Upper lobe of left lung (tissue), 6 donors: Measurements from ENCODE around the gene MBP. TPM values are rescaled to one million over a fixed set of nuclear protein-coding genes. Genes with fewer than 3 reads are reported as not detected.
A peak's percentile ranks its signal among the peaks of the same experiment; 100 is the strongest.

Source experiments
- ATAC-seq, 2 donors: fragments of 200-7000 bp; cut with Tn5 transposase; one replicate each; pipeline ENCODE4 v1.9.1; 2022; ENCODE audit warnings: mild to moderate bottlenecking in 2 of 2, moderate library complexity in 2 of 2; ENCODE audit not compliant: low FRiP score in 2 of 2
- DNase-seq, 2 donors: peaks; one replicate each; pipeline ENCODE4 v3.0.0-alpha.2; 2019 to 2020
- H3K27ac ChIP-seq, 4 donors: fragments of 200-600 bp; sonication (generic); one replicate each; pipeline ENCODE4 v1.5.1; 2016 to 2019
- H3K27me3 ChIP-seq, 4 donors: fragments of 200-600 bp; sonication (generic); one replicate each; pipeline ENCODE4 v1.5.1; 2017 to 2019
- H3K36me3 ChIP-seq, 4 donors: fragments of 200-600 bp; sonication (generic); one replicate each; pipeline ENCODE4 v1.5.1; 2016 to 2019
- H3K4me1 ChIP-seq, 4 donors: fragments of 200-600 bp; sonication (generic); one replicate each; pipeline ENCODE4 v1.5.1; 2018 to 2019
- H3K4me3 ChIP-seq, 4 donors: fragments of 200-600 bp; sonication (generic); one replicate each; pipeline ENCODE4 v1.5.1; 2017 to 2019; ENCODE audit warnings: mild to moderate bottlenecking in 2 of 4, moderate library complexity in 1 of 4
- H3K9me3 ChIP-seq, 4 donors: fragments of 200-600 bp; sonication (generic); one replicate each; pipeline ENCODE4 v1.5.1; 2018 to 2019
- EP300 ChIP-seq, 4 donors: sonication (generic); formaldehyde crosslinking; IDR thresholded peaks; one replicate each; pipeline ENCODE4 v1.5.1; 2017; ENCODE audit warnings: antibody characterized with exemption in 4 of 4, control low read depth in 2 of 4
- POLR2A ChIP-seq, 4 donors: fragments of 450-650 bp; IDR thresholded peaks; one replicate each; pipeline ENCODE4 v1.5.1; 2016 to 2017; ENCODE audit warnings: antibody characterized with exemption in 4 of 4, mild to moderate bottlenecking in 2 of 4
- POLR2AphosphoS5 ChIP-seq, 2 donors: sonication (generic); formaldehyde crosslinking; IDR thresholded peaks; one replicate each; pipeline ENCODE4 v1.5.1; 2017; ENCODE audit warnings: antibody characterized with exemption in 2 of 2
- WGBS, 2 donors: methylation state at CpG; one replicate each; pipeline ENCODE4 v1.1.5; 2017 to 2018; 5-methylcytosine and 5-hydroxymethylcytosine counted together
- total RNA-seq, 6 donors: library from RNA; depleted of rRNA in 4 of 6; stranded (reverse); fragments of >200 nt in 4 of 6; gene quantifications; one replicate each; pipeline versions ENCODE4 v1.1.0 to v1.2.1, GENCODE V29; 2016 to 2021
- TF ChIP-seq, protein P1 (sequence below), 6 experiments: fragments of 450-650 bp in 4 of 6; fragments of 200-600 bp in 2 of 6; sonication (generic) in 2 of 6; IDR thresholded peaks; one replicate each; pipeline ENCODE4 v1.5.1; 2016 to 2019; ENCODE audit warnings: antibody characterized with exemption in 6 of 6
- donor health status: DM: no; HTN: no; CAD: no; lungs with moderate emphysema.
- donor health status: DM: no; HTN: yes; CAD: no; lungs with severe emphysema.

Gene MBP
- total RNA-seq, 6 donors from 2014 or later: 55.5 to 87.6 (median 68.8) TPM

DNA sequence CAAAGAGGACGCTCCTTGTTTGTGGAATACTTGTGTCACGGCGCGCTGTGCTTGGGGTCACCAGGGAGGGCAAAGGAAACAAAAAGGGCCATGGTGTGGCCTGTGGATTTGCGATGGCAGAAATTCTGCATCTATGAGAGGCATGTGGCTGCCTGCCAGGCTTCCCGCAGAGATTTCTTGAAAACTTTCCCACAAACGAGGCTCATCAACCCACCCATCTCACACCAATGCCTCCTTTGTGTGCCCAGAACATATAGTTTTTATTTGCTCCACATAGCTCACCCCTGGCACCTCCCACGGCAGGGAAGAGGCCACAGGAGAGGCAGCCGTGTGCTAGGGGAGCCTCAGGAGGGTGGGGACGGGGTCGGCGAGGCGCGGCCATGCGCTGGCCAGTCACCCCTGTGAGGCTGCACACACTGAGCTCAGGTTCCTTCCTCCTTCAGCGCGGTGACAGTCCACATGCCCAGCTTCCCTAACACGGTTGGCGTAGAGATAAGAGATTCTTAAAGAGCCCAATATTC lies 100.3 kb downstream of the MBP start:
- H3K4me1 ChIP-seq: peaks cover 0 to 9% (median 2%) of the 10 kb centered on the region in 4 donors
- no peak for TF ChIP-seq POLR2A (IDR thresholded peaks at IDR 0.05)
- TF ChIP-seq, protein P1, sequence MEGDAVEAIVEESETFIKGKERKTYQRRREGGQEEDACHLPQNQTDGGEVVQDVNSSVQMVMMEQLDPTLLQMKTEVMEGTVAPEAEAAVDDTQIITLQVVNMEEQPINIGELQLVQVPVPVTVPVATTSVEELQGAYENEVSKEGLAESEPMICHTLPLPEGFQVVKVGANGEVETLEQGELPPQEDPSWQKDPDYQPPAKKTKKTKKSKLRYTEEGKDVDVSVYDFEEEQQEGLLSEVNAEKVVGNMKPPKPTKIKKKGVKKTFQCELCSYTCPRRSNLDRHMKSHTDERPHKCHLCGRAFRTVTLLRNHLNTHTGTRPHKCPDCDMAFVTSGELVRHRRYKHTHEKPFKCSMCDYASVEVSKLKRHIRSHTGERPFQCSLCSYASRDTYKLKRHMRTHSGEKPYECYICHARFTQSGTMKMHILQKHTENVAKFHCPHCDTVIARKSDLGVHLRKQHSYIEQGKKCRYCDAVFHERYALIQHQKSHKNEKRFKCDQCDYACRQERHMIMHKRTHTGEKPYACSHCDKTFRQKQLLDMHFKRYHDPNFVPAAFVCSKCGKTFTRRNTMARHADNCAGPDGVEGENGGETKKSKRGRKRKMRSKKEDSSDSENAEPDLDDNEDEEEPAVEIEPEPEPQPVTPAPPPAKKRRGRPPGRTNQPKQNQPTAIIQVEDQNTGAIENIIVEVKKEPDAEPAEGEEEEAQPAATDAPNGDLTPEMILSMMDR (IDR thresholded peaks at IDR 0.05): no peak
- TF ChIP-seq EP300 (IDR thresholded peaks at IDR 0.05): no peak
- TF ChIP-seq POLR2AphosphoS5 (IDR thresholded peaks at IDR 0.05): no peak
- DNase-seq (peak in 1 of 2 donors; percentile 59), ATAC-seq (peak; percentile 46)
- no peak overlapping the region for H3K27ac ChIP-seq
- no peaks in the 10 kb centered on the region for H3K27me3 ChIP-seq
- H3K9me3 ChIP-seq: no peaks in the 10 kb centered on the region
- H3K4me3 ChIP-seq: no peak overlapping the region
- peaks cover 0 to 9% (median 3%) of the 10 kb centered on the region in 4 donors for H3K36me3 ChIP-seq
- 70 to 75% methylated on average over 12 to 19 of the region's 19 CpGs for WGBS, 2 donors

DNA sequence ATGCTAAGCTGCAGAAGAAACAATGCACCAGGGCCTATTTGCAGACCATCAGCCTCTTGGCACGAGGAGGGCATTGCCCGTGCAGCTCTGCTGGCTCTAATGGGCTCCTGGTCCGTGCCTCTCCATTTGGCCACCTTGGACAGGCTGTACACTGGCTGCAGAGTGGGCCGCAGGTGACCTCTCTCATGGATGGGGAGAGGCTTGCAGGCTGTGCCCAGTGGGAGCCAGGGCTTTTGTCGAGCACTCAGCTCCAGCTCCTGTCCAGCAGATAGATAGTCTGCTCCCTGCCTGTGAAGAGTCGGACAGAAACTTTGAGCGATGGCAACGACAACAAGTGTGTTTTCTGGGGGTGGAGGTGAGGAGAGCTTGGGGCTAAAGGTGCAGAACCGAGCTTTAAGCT lies 100.9 kb downstream of the MBP start:
- H3K36me3 ChIP-seq: peaks cover 0 to 9% (median 1%) of the 10 kb centered on the region in 4 donors
- DNase-seq: no peak
- TF ChIP-seq, protein P1 (IDR thresholded peaks at IDR 0.05): no peak
- TF ChIP-seq POLR2AphosphoS5 (IDR thresholded peaks at IDR 0.05): no peak
- no peak for TF ChIP-seq EP300 (IDR thresholded peaks at IDR 0.05)
- no peak for TF ChIP-seq POLR2A (IDR thresholded peaks at IDR 0.05)

DNA sequence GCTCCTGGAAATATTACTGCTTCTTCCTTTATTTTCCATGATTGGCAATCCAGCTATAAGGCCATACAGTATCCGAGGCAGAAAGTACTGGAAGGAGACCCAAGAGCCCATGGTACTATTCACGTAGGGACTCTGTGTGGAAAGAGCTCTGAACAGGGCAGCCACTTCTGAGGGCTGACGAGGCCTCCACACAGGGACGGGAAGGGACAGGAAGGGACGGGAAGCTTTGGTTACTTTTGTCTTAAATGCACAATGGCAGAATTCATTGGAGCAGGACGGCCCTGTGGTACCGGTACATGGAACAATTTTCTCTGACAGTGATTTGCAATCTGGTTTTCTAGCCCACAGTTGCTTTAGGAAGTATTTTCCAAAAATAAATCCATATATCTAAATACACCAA lies 102.4 kb downstream of the MBP start:
- no peaks in the 10 kb centered on the region for H3K9me3 ChIP-seq
- 95 to 98% methylated on average over 7 of the region's 7 CpGs for WGBS, 2 donors

More for the DNA sequence above, 100.9 kb downstream of the MBP start:
- Histone ChIP-seq H3K4me3 (no peak overlapping the region), H3K9me3 (no peaks in the 10 kb centered on the region), H3K4me1 (peaks cover 0 to 9% (median 2%) of the 10 kb centered on the region in 4 donors), H3K27ac (no peak overlapping the region), H3K27me3 (no peaks in the 10 kb centered on the region)
- ATAC-seq: peak in 1 of 2 donors; percentile 16
- 90 to 97% methylated on average over 5 to 9 of the region's 9 CpGs for WGBS, 2 donors

DNA sequence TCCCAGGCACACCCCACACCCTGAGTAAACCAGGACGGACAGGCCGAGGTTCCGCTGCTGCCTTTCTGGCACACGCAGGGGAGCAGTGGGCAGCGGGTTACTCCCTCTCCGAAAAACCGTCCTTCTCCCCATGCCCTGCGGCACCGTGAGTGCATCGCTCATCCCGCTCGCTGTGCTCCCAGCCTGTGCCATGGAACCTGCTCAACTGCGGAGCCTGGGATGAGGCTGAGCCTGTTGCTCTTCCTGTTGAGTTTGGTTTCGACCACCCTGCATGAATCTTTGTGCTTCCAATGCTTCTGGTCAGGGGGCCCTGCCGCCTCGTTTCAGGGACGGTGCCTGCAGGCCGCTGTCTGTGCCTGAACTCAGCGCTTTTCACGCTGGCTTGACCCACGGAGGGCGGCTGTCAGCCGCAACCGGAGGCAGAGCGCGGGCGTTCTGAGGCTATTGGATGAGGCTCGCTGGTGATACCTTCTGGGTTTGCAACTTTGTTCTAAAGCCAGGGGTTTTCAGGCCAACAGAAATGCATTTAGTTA lies 106.7 kb downstream of the MBP start:
- H3K4me1 ChIP-seq: no peaks in the 10 kb centered on the region
- no peak overlapping the region for H3K27ac ChIP-seq
- DNase-seq: peak in 1 of 2 donors; percentile 51
- H3K4me3 ChIP-seq: no peak overlapping the region
- ATAC-seq: no peak
- H3K27me3 ChIP-seq: no peaks in the 10 kb centered on the region
- TF ChIP-seq, protein P1 (IDR thresholded peaks at IDR 0.05): no peak
- TF ChIP-seq POLR2AphosphoS5 (IDR thresholded peaks at IDR 0.05) (no peak), EP300 (IDR thresholded peaks at IDR 0.05) (no peak)
- peaks cover 0 to 17% (median 8%) of the 10 kb centered on the region in 4 donors for H3K36me3 ChIP-seq
- no peaks in the 10 kb centered on the region for H3K9me3 ChIP-seq
- WGBS, 2 donors: 98% methylated on average over 28 of the region's 28 CpGs

More for the DNA sequence above, 102.4 kb downstream of the MBP start:
- no peak overlapping the region for H3K27ac ChIP-seq
- DNase-seq (no peak), ATAC-seq (no peak)
- TF ChIP-seq POLR2AphosphoS5 (IDR thresholded peaks at IDR 0.05) (no peak), EP300 (IDR thresholded peaks at IDR 0.05) (no peak), POLR2A (IDR thresholded peaks at IDR 0.05) (no peak)
- TF ChIP-seq, protein P1 (IDR thresholded peaks at IDR 0.05): no peak
- H3K36me3 ChIP-seq: peaks cover 0 to 11% (median 5%) of the 10 kb centered on the region in 4 donors
- no peaks in the 10 kb centered on the region for H3K27me3 ChIP-seq
- no peak overlapping the region for H3K4me3 ChIP-seq
- peaks cover 0 to 3% (median 0%) of the 10 kb centered on the region in 4 donors for H3K4me1 ChIP-seq

- Histone ChIP-seq H3K27ac (no peak overlapping the region), H3K4me1 (no peaks in the 10 kb centered on the region), H3K4me3 (no peak overlapping the region), H3K27me3 (no peaks in the 10 kb centered on the region), H3K36me3 (peaks cover 0 to 17% (median 8%) of the 10 kb centered on the region in 4 donors), H3K9me3 (no peaks in the 10 kb centered on the region)
- WGBS, 2 donors: 94 to 95% methylated on average over 15 of the region's 15 CpGs
- ATAC-seq (no peak), DNase-seq (no peak)
- TF ChIP-seq EP300 (IDR thresholded peaks at IDR 0.05) (no peak), POLR2A (IDR thresholded peaks at IDR 0.05) (no peak), POLR2AphosphoS5 (IDR thresholded peaks at IDR 0.05) (no peak)
- TF ChIP-seq, protein P1 (IDR thresholded peaks at IDR 0.05): no peak
Measured at GRCh38 chr18:77025123-77025522, 107.5 kb downstream of the MBP start.
